Liver (tissue), 9 donors: ENCODE results near the gene GRM1. TPM values are rescaled to one million over a fixed set of nuclear protein-coding genes. Genes with fewer than 3 reads are reported as not detected.

Experiments used
- DNase-seq: peaks from one replicate; pipeline ENCODE4 v3.0.0-alpha.2; 2017; ENCODE audit warnings: low spot score
- H3K27ac ChIP-seq, 2 donors: one replicate each; pipeline ENCODE4 v1.7.0; 2013; ENCODE audit warnings: inconsistent platforms in 2 of 2, low read length in 2 of 2, control low read depth in 1 of 2, low read depth in 1 of 2, mild to moderate bottlenecking in 1 of 2
- H3K27me3 ChIP-seq, 4 donors: one replicate each; pipeline versions ENCODE4 v1.6.1 to v1.7.0; 2013; ENCODE audit warnings: low read length in 3 of 4, inconsistent platforms in 1 of 4, mild to moderate bottlenecking in 1 of 4, moderate library complexity in 1 of 4; ENCODE audit not compliant: control insufficient read depth in 4 of 4, insufficient read depth in 4 of 4
- H3K36me3 ChIP-seq, 4 donors: one replicate each; pipeline versions ENCODE4 v1.6.1 to v1.7.0; 2013; ENCODE audit warnings: low read length in 3 of 4, mild to moderate bottlenecking in 3 of 4, low read depth in 1 of 4, moderate library complexity in 1 of 4; ENCODE audit not compliant: control insufficient read depth in 4 of 4, insufficient read depth in 3 of 4
- H3K4me1 ChIP-seq, 4 donors: one replicate each; pipeline versions ENCODE4 v1.6.1 to v1.7.0; 2013; ENCODE audit warnings: low read length in 3 of 4, mild to moderate bottlenecking in 3 of 4, moderate library complexity in 1 of 4; ENCODE audit not compliant: control insufficient read depth in 4 of 4, insufficient read depth in 4 of 4
- H3K4me3 ChIP-seq, 3 donors: one replicate each; pipeline versions ENCODE4 v1.6.1 to v1.7.0; 2013; ENCODE audit warnings: low read length in 3 of 3, control low read depth in 1 of 3, low read depth in 1 of 3, mild to moderate bottlenecking in 1 of 3
- H3K9ac ChIP-seq, 2 donors: one replicate each; pipeline ENCODE4 v1.7.0; 2013; ENCODE audit warnings: low read length in 2 of 2, mild to moderate bottlenecking in 2 of 2, moderate library complexity in 2 of 2, control low read depth in 1 of 2, low read depth in 1 of 2
- H3K9me3 ChIP-seq, 4 donors: one replicate each; pipeline versions ENCODE4 v1.6.1 to v1.7.0; 2013; ENCODE audit warnings: low read length in 3 of 4; ENCODE audit not compliant: control insufficient read depth in 4 of 4
- ATF3 ChIP-seq: IDR thresholded peaks from 2 replicates; pipeline ENCODE4 v1.6.1; 2016; ENCODE audit warnings: antibody characterized with exemption
- CTCF ChIP-seq: fragments of 150-350 bp; IDR thresholded peaks from 2 replicates; pipeline ENCODE4 v1.5.1; 2017; ENCODE audit warnings: improper control_type of control experiment, low read depth, low read length; ENCODE audit not compliant: missing input control
- EGR1 ChIP-seq, 2 donors: IDR thresholded peaks; 2 replicates each; pipeline ENCODE4 v1.6.1; 2016 to 2018; ENCODE audit warnings: antibody characterized with exemption in 2 of 2, low read depth in 2 of 2
- FOXA1 ChIP-seq: IDR thresholded peaks from 2 replicates; pipeline ENCODE4 v1.6.1; 2016; ENCODE audit warnings: antibody characterized with exemption
- FOXA2 ChIP-seq: IDR thresholded peaks from 2 replicates; pipeline ENCODE4 v1.6.1; 2016; ENCODE audit warnings: antibody characterized with exemption
- GABPA ChIP-seq, 2 donors: IDR thresholded peaks in 1 of 2; conservative IDR thresholded peaks in 1 of 2; 2 replicates each; pipeline ENCODE4 v1.6.1; 2016; ENCODE audit warnings: antibody characterized with exemption in 2 of 2, mild to moderate bottlenecking in 1 of 2, moderate library complexity in 1 of 2
- HNF4A ChIP-seq, 2 donors: conservative IDR thresholded peaks; 2 replicates each; pipeline ENCODE4 v1.6.1; 2016; ENCODE audit warnings: antibody characterized with exemption in 2 of 2, mild to moderate bottlenecking in 2 of 2
- HNF4G ChIP-seq: IDR thresholded peaks from 2 replicates; pipeline ENCODE4 v1.6.1; 2016; ENCODE audit warnings: antibody characterized with exemption
- JUND ChIP-seq, 2 donors: IDR thresholded peaks; 2 replicates each; pipeline ENCODE4 v1.6.1; 2016; ENCODE audit warnings: antibody characterized with exemption in 2 of 2
- MAX ChIP-seq: IDR thresholded peaks from 2 replicates; pipeline ENCODE4 v1.6.1; 2016; ENCODE audit warnings: antibody characterized with exemption
- NR2F2 ChIP-seq: IDR thresholded peaks from 2 replicates; pipeline ENCODE4 v1.6.1; 2016; ENCODE audit warnings: antibody characterized with exemption
- RAD21 ChIP-seq, 2 donors: IDR thresholded peaks; 2 replicates each; pipeline ENCODE4 v1.6.1; 2016; ENCODE audit warnings: antibody characterized with exemption in 2 of 2, mild to moderate bottlenecking in 2 of 2
- REST ChIP-seq: IDR thresholded peaks from 2 replicates; pipeline ENCODE4 v1.6.1; 2016; ENCODE audit warnings: antibody characterized with exemption, mild to moderate bottlenecking
- RXRA ChIP-seq, 2 donors: IDR thresholded peaks; 2 replicates each; pipeline ENCODE4 v1.6.1; 2017 to 2018; ENCODE audit warnings: antibody characterized with exemption in 2 of 2, mild to moderate bottlenecking in 1 of 2
- SP1 ChIP-seq: IDR thresholded peaks from 2 replicates; pipeline ENCODE4 v1.6.1; 2018; ENCODE audit warnings: antibody characterized with exemption, mild to moderate bottlenecking
- TAF1 ChIP-seq: conservative IDR thresholded peaks from 2 replicates; pipeline ENCODE4 v1.6.1; 2016; ENCODE audit warnings: antibody characterized with exemption, mild to moderate bottlenecking
- YY1 ChIP-seq: IDR thresholded peaks from 2 replicates; pipeline ENCODE4 v1.6.1; 2016; ENCODE audit warnings: antibody characterized with exemption, mild to moderate bottlenecking
- ZBTB33 ChIP-seq: IDR thresholded peaks from 2 replicates; pipeline ENCODE4 v1.6.1; 2016; ENCODE audit warnings: antibody characterized with exemption
- WGBS: extraction: QIAGEN DNeasy Blood & Tissue Kit; methylation state at CpG from one replicate; pipeline ENCODE4 v1.1.7; 2013; 5-methylcytosine and 5-hydroxymethylcytosine counted together
- polyA plus RNA-seq, 2 donors: library from polyadenylated mRNA; stranded (reverse) in 1 of 2; unstranded in 1 of 2; fragments of 200-250 nt in 1 of 2; fragments of >200 nt in 1 of 2; fragmentation: Nextera tagmentation in 1 of 2; extraction: Ambion mirVana in 1 of 2; gene quantifications; one replicate each; pipeline versions ENCODE4 v1.2.1 to v1.2.3, GENCODE V29; 2013 to 2015
- total RNA-seq, 2 donors: library from RNA; depleted of rRNA; stranded (reverse); fragments of >200 nt; gene quantifications; one replicate each; pipeline ENCODE4 v1.2.3, GENCODE V29; 2014
- donor health status: healthy.
- donor health status: healthy.
- donor health status: healthy.
- donor health status: healthy.
- donor health status: healthy.

GRM1 gene
- total and polyA plus RNA-seq, 4 donors: under 0.01 to 0.05 (median 0.01) TPM; not detected in 1

- DNase-seq: no peak
- WGBS: 82% methylated on average over 2 of the region's 2 CpGs
- Histone ChIP-seq H3K27ac (no peak overlapping the region), H3K4me3 (no peak overlapping the region), H3K4me1 (no peaks in the 10 kb centered on the region), H3K9ac (no peak overlapping the region), H3K36me3 (no peaks in the 10 kb centered on the region), H3K27me3 (peaks cover 0 to 4% (median 1%) of the 10 kb centered on the region in 4 donors), H3K9me3 (peaks cover 0 to 2% (median 0%) of the 10 kb centered on the region in 4 donors)
- no peak for TF ChIP-seq FOXA2
- no peak for TF ChIP-seq CTCF
- no peak for TF ChIP-seq YY1
- TF ChIP-seq RAD21 (IDR thresholded peaks at IDR 0.05): no peak
- TF ChIP-seq TAF1: no peak
- no peak for TF ChIP-seq SP1
- TF ChIP-seq HNF4A (conservative IDR thresholded peaks at IDR 0.05): no peak
- TF ChIP-seq ZBTB33: no peak
- TF ChIP-seq NR2F2: no peak
- no peak for TF ChIP-seq RXRA (IDR thresholded peaks at IDR 0.05)
- TF ChIP-seq GABPA (IDR thresholded peaks at IDR 0.05 in 1 of 2, conservative IDR thresholded peaks at IDR 0.05 in 1 of 2): no peak
- TF ChIP-seq REST: no peak
- TF ChIP-seq EGR1 (IDR thresholded peaks at IDR 0.05; ENCODE audit: low read depth in 2 of 2): no peak
- TF ChIP-seq ATF3: no peak
- no peak for TF ChIP-seq MAX
- no peak for TF ChIP-seq JUND (IDR thresholded peaks at IDR 0.05)
- TF ChIP-seq FOXA1: no peak
- no peak for TF ChIP-seq HNF4G
Measured at GRCh38 chr6:146441907-146442306, 413.0 kb downstream of the GRM1 start.

- H3K27me3 ChIP-seq: peaks cover 0 to 2% (median 0%) of the 10 kb centered on the region in 4 donors
- no peak for DNase-seq
- peaks cover 0 to 2% (median 0%) of the 10 kb centered on the region in 4 donors for H3K9me3 ChIP-seq
- H3K4me3 ChIP-seq: no peak overlapping the region
- H3K27ac ChIP-seq: no peak overlapping the region
- no peaks in the 10 kb centered on the region for H3K36me3 ChIP-seq
- no peak overlapping the region for H3K9ac ChIP-seq
- 51% methylated on average over 5 of the region's 5 CpGs for WGBS
- H3K4me1 ChIP-seq: no peaks in the 10 kb centered on the region
- no peak for TF ChIP-seq YY1
- TF ChIP-seq SP1: no peak
- TF ChIP-seq TAF1: no peak
- no peak for TF ChIP-seq ZBTB33
- TF ChIP-seq RXRA (IDR thresholded peaks at IDR 0.05): no peak
- TF ChIP-seq HNF4A (conservative IDR thresholded peaks at IDR 0.05): no peak
- no peak for TF ChIP-seq NR2F2
- TF ChIP-seq ATF3: no peak
- no peak for TF ChIP-seq JUND (IDR thresholded peaks at IDR 0.05)
- no peak for TF ChIP-seq CTCF
- TF ChIP-seq RAD21 (IDR thresholded peaks at IDR 0.05): no peak
- TF ChIP-seq FOXA1: no peak
Measured at GRCh38 chr6:146444189-146444588, 415.3 kb downstream of the GRM1 start.
